A673 (cell line): ENCODE results near the gene SMIM35. TPM values are rescaled to one million over a fixed set of nuclear protein-coding genes. Genes with fewer than 3 reads are reported as not detected.

Experiments used
- BruUV-seq: library from RNA; stranded (reverse); fragments of 400-500 nt; replicated peaks from 2 replicates; lab custom pipeline; 2021; lab: Mats Ljungman, UMichigan
- CTCF ChIA-PET: fragments of 300-600 bp; sonication (Branson Sonifier 250); formaldehyde crosslinking; loops from one replicate; lab custom pipeline; 2022; ENCODE audit warnings: antibody characterized with exemption; lab: Charles Lee
- POLR2A ChIA-PET: fragments of 300-600 bp; sonication (Branson Sonifier 250); formaldehyde crosslinking; loops from one replicate; lab custom pipeline; 2022; ENCODE audit warnings: antibody characterized with exemption; ENCODE audit not compliant: low non-redundant PET; lab: Charles Lee
- DNase-seq: peaks from one replicate; pipeline ENCODE4 v3.0.0-alpha.2; 2015; ENCODE audit warnings: low spot score
- H3K27ac ChIP-seq: fragments of 200-600 bp; sonication (generic); 2 replicates; pipeline ENCODE4 v1.5.1; 2016; ENCODE audit warnings: mixed run types, low read depth, mild to moderate bottlenecking, mixed read lengths, antibody characterized with exemption, low read length; ENCODE audit not compliant: poor library complexity, severe bottlenecking
- H3K27me3 ChIP-seq: fragments of 200-600 bp; sonication (generic); replicated peaks from 2 replicates; pipeline ENCODE4 v1.6.1; 2017; ENCODE audit warnings: mixed run types, low read depth, mild to moderate bottlenecking, mixed read lengths, antibody characterized with exemption, low read length; ENCODE audit not compliant: insufficient read depth, poor library complexity
- H3K36me3 ChIP-seq: fragments of 200-600 bp; sonication (generic); 2 replicates; pipeline ENCODE4 v1.6.1; 2016; ENCODE audit warnings: mixed run types, mild to moderate bottlenecking, mixed read lengths, antibody characterized with exemption, low read length; ENCODE audit not compliant: insufficient read depth, poor library complexity, severe bottlenecking
- H3K4me1 ChIP-seq: fragments of 200-600 bp; sonication (generic); 2 replicates; pipeline ENCODE4 v1.6.1; 2017; ENCODE audit warnings: mixed run types, mild to moderate bottlenecking, mixed read lengths, antibody characterized with exemption, low read length; ENCODE audit not compliant: insufficient read depth, poor library complexity, severe bottlenecking
- H3K4me3 ChIP-seq: fragments of 200-600 bp; sonication (generic); 2 replicates; pipeline ENCODE4 v1.5.1; 2016; ENCODE audit warnings: low read depth, mixed run types, mild to moderate bottlenecking, mixed read lengths, low read length; ENCODE audit not compliant: poor library complexity, severe bottlenecking
- H3K9me3 ChIP-seq: fragments of 200-600 bp; sonication (generic); 2 replicates; pipeline ENCODE4 v1.6.1; 2016; ENCODE audit warnings: mixed run types, low read depth, mild to moderate bottlenecking, mixed read lengths, antibody characterized with exemption, low read length; ENCODE audit not compliant: poor library complexity, severe bottlenecking
- EZH2 ChIP-seq: fragments of 200-600 bp; sonication (generic); IDR thresholded peaks from 2 replicates; pipeline ENCODE4 v1.6.1; 2017; ENCODE audit warnings: borderline replicate concordance, low read depth, mild to moderate bottlenecking, mixed read lengths, antibody characterized with exemption, low read length; ENCODE audit not compliant: poor library complexity, severe bottlenecking
- intact Hi-C: fragments of 100-400 bp; cut with micrococcal nuclease; formaldehyde crosslinking; loops from one replicate; pipeline ENCODE4 v1.10.0; 2022; ENCODE audit not compliant: unreplicated experiment
- total RNA-seq: library from RNA; stranded (reverse); gene quantifications from 2 replicates; pipeline ENCODE4 v1.2.3, GENCODE V29; 2021
- TF ChIP-seq, protein P1 (sequence below): fragments of 300-800, 200-600 bp; sonication (generic); conservative IDR thresholded peaks from 2 replicates; pipeline ENCODE4 v1.5.1; 2017; ENCODE audit warnings: low read depth, mild to moderate bottlenecking, antibody characterized with exemption, low read length, moderate library complexity, mixed read lengths

SMIM35 gene
- total RNA-seq, 1 experiment from 2014 or later: not detected

DNA sequence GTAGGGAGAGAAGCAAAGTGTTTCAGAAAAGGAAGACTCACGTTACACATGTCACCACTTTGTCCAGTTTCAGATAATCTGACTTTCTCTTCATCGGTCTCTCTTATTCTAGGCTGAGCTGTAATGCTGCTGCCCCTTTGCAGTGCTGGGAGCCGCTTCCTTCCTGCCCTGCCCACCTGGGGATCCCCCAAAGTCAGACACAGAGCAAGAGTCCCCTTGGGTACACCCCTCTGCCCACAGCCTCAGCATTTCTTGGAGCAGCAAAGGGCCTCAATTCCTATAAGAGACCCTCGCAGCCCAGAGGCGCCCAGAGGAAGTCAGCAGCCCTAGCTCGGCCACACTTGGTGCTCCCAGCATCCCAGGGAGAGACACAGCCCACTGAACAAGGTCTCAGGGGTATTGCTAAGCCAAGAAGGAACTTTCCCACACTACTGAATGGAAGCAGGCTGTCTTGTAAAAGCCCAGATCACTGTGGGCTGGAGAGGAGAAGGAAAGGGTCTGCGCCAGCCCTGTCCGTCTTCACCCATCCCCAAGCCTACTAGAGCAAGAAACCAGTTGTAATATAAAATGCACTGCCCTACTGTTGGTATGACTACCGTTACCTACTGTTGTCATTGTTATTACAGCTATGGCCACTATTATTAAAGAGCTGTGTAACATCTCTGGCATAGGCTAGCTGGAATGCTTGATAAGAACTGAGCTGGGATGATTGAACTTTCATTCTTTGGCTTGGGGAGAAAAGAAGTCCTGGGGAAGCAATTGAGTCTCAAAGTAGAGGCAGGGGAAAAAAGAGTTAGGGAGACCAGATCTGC, 31.2 kb upstream of the SMIM35 start:
- TF ChIP-seq, protein P1, sequence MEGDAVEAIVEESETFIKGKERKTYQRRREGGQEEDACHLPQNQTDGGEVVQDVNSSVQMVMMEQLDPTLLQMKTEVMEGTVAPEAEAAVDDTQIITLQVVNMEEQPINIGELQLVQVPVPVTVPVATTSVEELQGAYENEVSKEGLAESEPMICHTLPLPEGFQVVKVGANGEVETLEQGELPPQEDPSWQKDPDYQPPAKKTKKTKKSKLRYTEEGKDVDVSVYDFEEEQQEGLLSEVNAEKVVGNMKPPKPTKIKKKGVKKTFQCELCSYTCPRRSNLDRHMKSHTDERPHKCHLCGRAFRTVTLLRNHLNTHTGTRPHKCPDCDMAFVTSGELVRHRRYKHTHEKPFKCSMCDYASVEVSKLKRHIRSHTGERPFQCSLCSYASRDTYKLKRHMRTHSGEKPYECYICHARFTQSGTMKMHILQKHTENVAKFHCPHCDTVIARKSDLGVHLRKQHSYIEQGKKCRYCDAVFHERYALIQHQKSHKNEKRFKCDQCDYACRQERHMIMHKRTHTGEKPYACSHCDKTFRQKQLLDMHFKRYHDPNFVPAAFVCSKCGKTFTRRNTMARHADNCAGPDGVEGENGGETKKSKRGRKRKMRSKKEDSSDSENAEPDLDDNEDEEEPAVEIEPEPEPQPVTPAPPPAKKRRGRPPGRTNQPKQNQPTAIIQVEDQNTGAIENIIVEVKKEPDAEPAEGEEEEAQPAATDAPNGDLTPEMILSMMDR: no peak
- no peak for TF ChIP-seq EZH2
- Histone ChIP-seq H3K27ac (no peak overlapping the region), H3K27me3 (peaks cover 11% of the 10 kb centered on the region), H3K4me1 (no peaks in the 10 kb centered on the region), H3K4me3 (no peak overlapping the region), H3K36me3 (no peaks in the 10 kb centered on the region), H3K9me3 (no peaks in the 10 kb centered on the region)
- CTCF ChIA-PET: interaction anchor here (0.6 kb wide), 1 partner anchor 22 kb away, joined by 4 read pairs; no protein-coding TSS in a partner anchor
- DNase-seq: no peak
- intact Hi-C loops: no loop called here
- POLR2A ChIA-PET: no interaction called here
- no TSS peak for BruUV-seq

DNA sequence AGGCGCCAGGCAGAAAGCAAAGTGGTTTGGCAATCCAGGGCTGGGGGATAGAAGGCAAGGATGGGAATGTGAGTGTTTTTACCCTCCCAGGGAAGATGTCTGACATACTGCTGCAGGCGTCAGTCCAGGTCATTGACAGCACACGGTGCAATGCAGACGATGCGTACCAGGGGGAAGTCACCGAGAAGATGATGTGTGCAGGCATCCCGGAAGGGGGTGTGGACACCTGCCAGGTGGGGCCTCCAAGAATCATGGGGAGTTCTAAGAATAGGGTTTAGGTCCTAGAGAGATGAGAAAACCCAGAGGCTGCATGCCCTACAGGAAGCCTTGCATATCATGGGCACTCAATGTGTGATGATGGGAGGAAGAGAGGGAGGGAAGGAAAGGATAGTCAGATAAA, 28.3 kb upstream of the SMIM35 start:
- no peaks in the 10 kb centered on the region for H3K36me3 ChIP-seq
- no peaks in the 10 kb centered on the region for H3K4me1 ChIP-seq
- ChIA-PET CTCF (no interaction called here), POLR2A (no interaction called here)
- DNase-seq: no peak
- no peak overlapping the region for H3K27ac ChIP-seq
- H3K27me3 ChIP-seq: peaks cover 11% of the 10 kb centered on the region
- TF ChIP-seq, protein P1: no peak
- no peak for TF ChIP-seq EZH2
- no TSS peak for BruUV-seq
- intact Hi-C loops: no loop called here
- H3K9me3 ChIP-seq: no peaks in the 10 kb centered on the region
- H3K4me3 ChIP-seq: no peak overlapping the region

DNA sequence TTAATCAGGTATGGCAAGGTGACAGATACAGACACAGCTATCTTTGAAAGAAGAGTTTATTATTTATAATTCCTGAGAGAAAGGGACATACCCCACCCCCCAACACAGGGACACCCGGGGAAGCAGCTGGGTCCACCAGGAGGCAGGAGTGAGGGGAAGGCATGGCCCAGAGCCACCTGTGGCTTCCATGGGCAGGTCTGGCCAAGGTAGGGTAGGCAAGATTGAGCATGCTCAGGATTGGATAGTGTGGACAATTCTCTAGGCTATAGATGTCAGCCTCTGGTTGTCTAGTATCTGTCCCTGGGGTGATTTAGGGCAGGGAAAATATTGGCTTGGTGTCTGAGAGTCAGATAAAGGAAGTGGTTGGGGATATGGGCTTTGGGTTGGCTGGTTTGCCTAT, 27.5 kb upstream of the SMIM35 start:
- CTCF ChIA-PET: no interaction called here
- Histone ChIP-seq H3K4me3 (no peak overlapping the region), H3K9me3 (no peaks in the 10 kb centered on the region), H3K36me3 (no peaks in the 10 kb centered on the region), H3K27ac (no peak overlapping the region), H3K4me1 (no peaks in the 10 kb centered on the region), H3K27me3 (peaks cover 10% of the 10 kb centered on the region)
- intact Hi-C loops: no loop called here
- POLR2A ChIA-PET: no interaction called here
- no peak for TF ChIP-seq EZH2
- TF ChIP-seq, protein P1: no peak
- DNase-seq: no peak
- BruUV-seq: no TSS peak
